ENCODE measurements around the gene EDC4. TPM values are rescaled to one million over a fixed set of nuclear protein-coding genes. Genes with fewer than 3 reads are reported as not detected.

Gene EDC4
- total RNA-seq, 1 experiment from 2014 or later: 106 TPM

GRCh38 chr16:67842509-67843342 lies 30.1 kb upstream of the EDC4 start:
- Histone ChIP-seq H3T11ph (ENCODE audit: low read length) (no peak overlapping the region), H2BK120ac (ENCODE audit: low read depth, low read length, poor library complexity, severe bottlenecking) (no peak overlapping the region), H3K18ac (ENCODE audit: insufficient read length, low read depth, low read length) (no peak overlapping the region), H2BK15ac (ENCODE audit: low read depth, low read length) (no peak overlapping the region), H2BK12ac (ENCODE audit: insufficient read length, low read depth, low read length) (no peak overlapping the region), H3K9me3 (ENCODE audit: control insufficient read depth, low read depth, low read length) (no peaks in the 10 kb centered on the region), H3K23ac (ENCODE audit: insufficient read length, low read depth, low read length) (no peak overlapping the region), H4K8ac (replicated peaks; ENCODE audit: insufficient read length, low read depth, low read length) (no peak overlapping the region), H2BK20ac (ENCODE audit: low read depth, low read length, poor library complexity, severe bottlenecking) (no peak overlapping the region), H4K5ac (ENCODE audit: insufficient read length, low read depth, low read length) (no peak overlapping the region), H3K14ac (ENCODE audit: insufficient read depth, low read length) (peak overlapping the region; percentile 76), H4K91ac (ENCODE audit: insufficient read length, low read depth, low read length) (no peak overlapping the region), H3K79me1 (ENCODE audit: insufficient read depth, low read depth, low read length, poor library complexity, severe bottlenecking) (no peaks in the 10 kb centered on the region), H3K79me2 (ENCODE audit: insufficient read depth, low read length) (peaks cover 4% of the 10 kb centered on the region; the same call in 1 of the 2 replicates), H3K27me3 (ENCODE audit: insufficient read depth, low read length) (no peaks in the 10 kb centered on the region), H2AK5ac (ENCODE audit: insufficient read length, low read length) (no peak overlapping the region), H3K56ac (ENCODE audit: insufficient read length, low read depth, low read length) (no peak overlapping the region), H2AFZ (ENCODE audit: low read length) (no peak overlapping the region), H3K4me1 (ENCODE audit: insufficient read depth, low read length) (peaks cover 10% of the 10 kb centered on the region; the same call in 1 of the 2 replicates), H3K27ac (ENCODE audit: insufficient read length, low read depth, low read length) (no peak overlapping the region), H3K4ac (ENCODE audit: low read depth, low read length) (no peak overlapping the region), H4K20me1 (ENCODE audit: control insufficient read depth, insufficient read depth, insufficient read length) (no peaks in the 10 kb centered on the region), H3K4me2 (ENCODE audit: insufficient read depth, insufficient read length, low read length) (peak overlapping the region; percentile 85), H3K9ac (ENCODE audit: extremely low read depth, insufficient read length, low read length) (peak overlapping the region; percentile 73), H2BK5ac (ENCODE audit: insufficient read length, low read length) (no peak overlapping the region), H3K23me2 (ENCODE audit: insufficient read length, low read depth, low read length, poor library complexity, severe bottlenecking) (peaks cover 14% of the 10 kb centered on the region)
- Mint-ChIP-seq H3K27ac (peak overlapping the region in 2 of 3 experiments; percentile 76 to 92; a peak in 3 of 7 replicates), H3K4me1 (peaks cover 38 to 45% of the 10 kb centered on the region in 2 experiments), H3K9me3 (no peaks in the 10 kb centered on the region), H3K36me3 (ENCODE audit: insufficient read depth in 1 of 3, low read depth in 3 of 3) (peaks cover 0 to 7% (median 4%) of the 10 kb centered on the region in 3 experiments; a peak in 4 of 7 replicates), H3K27me3 (ENCODE audit: low read depth) (no peaks in the 10 kb centered on the region), H3K4me3 (peak overlapping the region; percentile 90 to 92)
- WGBS (ENCODE audit: extremely low coverage, insufficient read length, low lambda C conversion rate): no CpG with 5 or more reads among the region's 67 CpGs
- peak; percentile 68 for DNase-seq
- TF ChIP-seq CTCF (conservative IDR thresholded peaks at IDR 0.05): peak; percentile 44

Measured in H9 (cell line).